B cell (primary cell): ENCODE measurements around the gene ARHGAP25.

ENCODE experiments used
- CTCF ChIP-seq: fragments of 200-600 bp; IDR thresholded peaks from one replicate; pipeline ENCODE4 v1.8.0; 2022; ENCODE audit warnings: antibody characterized with exemption, mild to moderate bottlenecking
- EZH2 ChIP-seq: IDR thresholded peaks from 2 replicates; pipeline ENCODE4 v1.6.1; 2012; ENCODE audit warnings: borderline replicate concordance, low read depth, mild to moderate bottlenecking, moderate library complexity, low read length; ENCODE audit not compliant: insufficient read depth, poor library complexity, severe bottlenecking

- no peak for TF ChIP-seq CTCF
- no peak for TF ChIP-seq EZH2
Measured at GRCh38 chr2:68774569-68775271, 40.1 kb downstream of the ARHGAP25 start.
